Left ventricle myocardium superior (tissue), 1 donor: ENCODE measurements around the gene PMS1. TPM values are rescaled to one million over a fixed set of nuclear protein-coding genes. Genes with fewer than 3 reads are reported as not detected.
"Not testable (repeated sequence)": the region's sequence is repeated elsewhere in the genome, so short reads cannot be mapped to it uniquely, and the experiment has no call there.

Experiments
- ATAC-seq: fragments of 200-7000 bp; cut with Tn5 transposase; one replicate; pipeline ENCODE4 v1.9.1; 2020; ENCODE audit warnings: mild to moderate bottlenecking, moderate library complexity
- DNase-seq: peaks from one replicate; pipeline ENCODE4 v3.0.0-alpha.2; 2020
- intact Hi-C: fragments of 100-400 bp; cut with micrococcal nuclease; formaldehyde crosslinking; loops from one replicate; pipeline ENCODE4 v1.11.0; 2022
- long read RNA-seq: library from polyadenylated mRNA; unstranded; transcript quantifications from one replicate; pipeline ENCODE4 v2.0.0, GENCODE V29; 2021
- total RNA-seq: library from RNA; stranded (reverse); fragmentation: NEBNext Ultra II Directional; extraction: Animal tissue kit (Norgen Biotek cat#: 25700); gene quantifications from one replicate; pipeline ENCODE4 v1.2.1, GENCODE V29; 2021
- donor health status: DM: no; HTN: yes; CAD: no; lungs with severe emphysema.

PMS1 gene
- total RNA-seq = 12.3 TPM
- long read RNA-seq, transcript PMS1-213 (13 exons, 3,225 nt) = major isoform, 14 of 24 reads
- long read RNA-seq, partial matches to known transcripts = 5 of 24 reads
- long read RNA-seq, other reads (novel, unspliced or antisense) = 5 of 24 reads

DNA sequence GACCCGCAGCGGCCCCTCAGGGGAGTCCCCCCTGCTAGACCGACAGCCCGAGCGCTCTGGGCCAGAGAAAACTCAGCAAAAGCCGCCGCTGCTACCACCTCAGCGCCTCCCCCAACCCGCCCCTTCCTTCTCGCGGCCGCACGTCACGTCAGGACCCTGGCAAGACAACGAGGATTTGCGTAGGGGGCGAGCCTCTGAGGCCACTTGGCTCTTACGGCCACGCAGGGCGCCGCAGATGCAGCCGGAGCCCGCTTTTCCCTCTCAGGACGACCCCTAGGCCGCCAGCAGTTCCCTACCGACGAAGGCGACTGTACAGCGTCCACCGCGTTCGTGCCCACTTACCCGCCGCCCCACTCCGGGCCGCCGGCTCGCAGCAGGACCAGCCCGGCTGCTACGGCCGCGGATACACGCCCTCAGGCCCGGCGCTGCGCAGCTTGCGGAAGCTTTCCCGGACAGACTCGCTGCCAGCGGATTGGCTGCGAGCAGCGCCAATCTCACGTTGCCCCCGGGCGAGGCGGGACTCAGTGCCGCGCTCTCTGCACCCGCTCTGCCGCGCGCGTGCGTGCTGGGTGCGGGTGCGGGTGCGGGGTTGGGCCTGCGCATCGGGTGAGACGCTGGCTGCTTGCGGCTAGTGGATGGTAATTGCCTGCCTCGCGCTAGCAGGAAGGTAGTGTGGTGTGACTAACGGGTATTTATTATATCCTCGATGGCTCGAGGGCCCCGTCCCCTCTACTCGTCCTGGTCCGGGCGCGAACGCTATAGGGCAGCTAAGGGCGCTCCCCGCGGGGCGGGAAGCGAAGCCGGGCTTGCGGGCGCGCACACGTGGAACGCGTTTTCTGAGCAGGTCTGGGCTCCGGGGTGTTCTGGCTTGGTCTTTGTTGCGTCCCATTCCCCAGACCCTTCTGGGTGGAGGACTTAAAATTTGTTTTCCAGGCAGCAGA, at the start of gene PMS1, which contains the start of gene ORMDL1:
PMS1 (plus strand) TSS at position 524 of the 941 bp plus-strand sequence. CDS start 7,360 bp downstream, outside the sequence.
ORMDL1 (minus strand) TSS at position 413 of the 941 bp plus-strand sequence. CDS start 1,744 bp downstream, outside the sequence.
- intact Hi-C loops = no loop called here
- DNase-seq = peak; percentile 99
- peak; percentile 99 for ATAC-seq

- intact Hi-C loops = no loop called here
- DNase-seq (no peak), ATAC-seq (no peak)
These were observed 33.1 kb upstream of the PMS1 start for GRCh38 chr2:189751080-189751658.

DNA sequence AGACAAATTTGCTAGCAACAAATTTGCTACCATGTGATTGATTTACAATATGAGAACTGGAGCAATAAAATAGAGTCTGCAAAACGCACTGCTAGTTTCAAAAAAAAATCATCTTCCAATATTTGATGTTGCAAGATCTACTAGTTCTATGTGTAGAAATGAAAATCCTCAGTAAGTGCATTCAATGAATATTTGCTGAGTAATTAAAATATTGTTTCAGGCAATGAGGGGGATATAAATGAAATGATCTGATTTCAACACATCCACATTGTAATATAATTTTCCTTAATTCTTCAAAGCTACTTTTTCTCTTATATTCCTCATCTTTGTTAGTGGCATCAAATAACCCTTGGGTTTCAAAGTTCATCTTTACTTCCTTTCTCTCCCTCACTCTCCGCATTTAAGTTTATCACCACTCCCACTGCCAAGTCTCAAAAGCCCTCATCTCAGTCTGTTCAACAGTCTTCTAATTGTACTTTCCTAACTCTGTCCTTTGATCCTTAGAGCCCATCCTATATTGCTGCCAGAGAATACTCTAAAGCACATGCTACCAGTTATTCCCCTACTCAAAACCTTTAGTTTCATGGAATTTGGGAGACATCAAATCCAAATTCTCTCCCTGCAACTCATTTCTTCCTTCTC, 27.8 kb upstream of the PMS1 start:
- intact Hi-C loops = no loop called here
- ATAC-seq = no peak
- DNase-seq = no peak

- intact Hi-C loops, ATAC-seq, DNase-seq: not testable (repeated sequence)
These were observed 24.1 kb upstream of the PMS1 start for GRCh38 chr2:189760154-189760553.

DNA sequence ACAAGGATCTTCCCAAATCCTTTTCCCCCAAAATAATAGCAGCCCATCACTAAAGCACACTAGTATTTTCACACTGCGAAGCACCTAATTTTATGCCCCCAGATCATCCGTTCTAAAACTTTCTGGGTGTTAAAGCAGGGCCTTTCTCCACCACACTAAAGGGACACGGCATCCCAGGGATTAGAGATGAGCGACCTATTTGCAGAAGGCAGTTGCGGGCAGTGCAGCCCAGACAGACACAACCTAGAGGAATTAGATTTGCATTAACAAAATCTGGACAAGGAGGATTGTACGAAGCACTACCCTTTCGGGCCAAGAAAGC, 22.1 kb upstream of the PMS1 start:
- intact Hi-C loops = no loop called here
- DNase-seq (no peak), ATAC-seq (no peak)

GRCh38 chr2:189762551-189763298, 21.5 kb upstream of the PMS1 start, which contains the start of gene OSGEPL1:
Gene OSGEPL1, minus strand, starts transcription at chr2:189762792. Its CDS starts 1,152 bp downstream, at chr2:189761640.
- ATAC-seq (peak; percentile 98), DNase-seq (peak; percentile 95)
- intact Hi-C loops = no loop called here

GRCh38 chr2:189763908-189764661, 20.2 kb upstream of the PMS1 start:
- intact Hi-C loops = no loop called here
- no peak for ATAC-seq
- no peak for DNase-seq

DNA sequence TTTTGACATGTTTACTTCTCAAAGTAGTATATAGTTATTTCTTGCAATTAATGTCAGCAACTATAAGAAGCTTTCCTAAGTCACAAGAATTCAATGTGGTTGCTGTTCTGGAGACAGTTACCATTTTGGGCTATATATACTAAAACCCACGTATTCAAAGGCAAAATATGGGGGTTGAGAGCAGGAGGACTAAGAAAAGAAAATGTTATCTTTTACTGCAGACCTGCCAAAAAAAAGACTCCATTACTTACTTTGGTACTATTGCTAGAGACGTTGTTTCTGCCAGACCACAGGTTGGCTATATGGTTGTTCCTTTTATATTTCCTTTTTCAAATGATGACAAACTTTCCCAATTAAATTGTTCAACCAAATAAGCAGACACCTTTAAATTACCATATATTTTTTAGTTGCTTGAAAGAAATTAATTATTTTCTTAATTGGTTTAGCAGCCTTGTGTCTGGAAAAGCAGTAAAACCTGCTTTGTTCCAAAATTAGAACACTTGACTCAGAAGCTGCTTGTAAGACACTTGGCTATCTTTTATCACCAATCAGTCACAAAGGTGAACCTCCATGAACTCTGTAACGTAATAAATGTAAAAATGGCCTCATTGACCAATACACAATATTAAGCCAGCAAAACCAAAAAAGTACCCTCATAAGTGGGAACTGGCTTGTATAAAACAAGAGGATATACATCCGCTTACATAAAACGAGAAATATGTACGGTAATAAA, 13.5 kb upstream of the PMS1 start:
- ATAC-seq = peak; percentile 19
- no peak for DNase-seq
- intact Hi-C loops = no loop called here

- ATAC-seq (no peak), DNase-seq (no peak)
- intact Hi-C loops = no loop called here
These were observed 12.0 kb upstream of the PMS1 start for GRCh38 chr2:189772212-189772611.

DNA sequence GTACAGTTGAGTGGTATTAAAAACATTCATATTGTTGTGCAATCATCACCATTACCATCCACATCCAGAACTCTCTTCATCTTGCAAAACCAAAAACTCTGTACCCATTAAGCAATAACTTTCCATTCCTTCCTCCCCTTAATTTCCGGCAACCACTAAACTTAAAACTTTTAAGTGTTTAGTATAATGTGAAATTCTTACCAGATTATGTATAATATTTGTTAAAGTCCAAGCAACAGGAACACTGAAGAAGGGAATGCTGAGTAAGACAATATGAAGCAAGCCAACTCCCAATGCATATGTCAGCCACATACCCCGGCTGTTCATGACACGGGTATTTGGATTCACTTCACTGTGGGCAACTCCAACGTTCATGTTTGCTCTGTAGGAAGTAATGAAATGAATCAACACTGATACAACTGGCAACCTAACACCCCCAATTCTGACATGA, 2.0 kb upstream of the PMS1 start:
- intact Hi-C loops = no loop called here
- ATAC-seq = no peak
- DNase-seq = no peak

DNA sequence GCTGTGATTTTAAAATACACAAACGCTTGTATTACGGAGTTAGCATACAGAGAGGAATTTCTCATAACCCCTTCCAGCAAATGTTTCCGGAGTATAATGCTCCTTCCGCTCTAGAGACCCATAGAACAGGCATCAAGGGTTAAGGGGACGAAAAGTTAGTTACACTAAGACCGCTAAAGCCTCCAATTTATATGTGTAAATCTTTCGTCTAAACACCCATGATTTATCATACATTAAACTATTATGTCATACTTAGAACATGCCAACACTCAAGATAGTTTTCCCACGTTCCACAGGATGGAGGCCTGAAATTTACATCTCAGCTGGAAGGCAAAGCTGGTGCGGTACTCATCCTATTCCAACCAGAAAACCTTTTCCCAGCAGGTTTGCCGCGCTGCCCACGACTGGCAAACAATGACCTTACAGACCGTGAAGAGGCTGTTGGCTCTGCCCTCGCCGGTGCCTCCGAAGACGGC, 761 bp upstream of the PMS1 start:
- peak; percentile 18 for ATAC-seq
- DNase-seq = no peak
- intact Hi-C loops = no loop called here

DNA sequence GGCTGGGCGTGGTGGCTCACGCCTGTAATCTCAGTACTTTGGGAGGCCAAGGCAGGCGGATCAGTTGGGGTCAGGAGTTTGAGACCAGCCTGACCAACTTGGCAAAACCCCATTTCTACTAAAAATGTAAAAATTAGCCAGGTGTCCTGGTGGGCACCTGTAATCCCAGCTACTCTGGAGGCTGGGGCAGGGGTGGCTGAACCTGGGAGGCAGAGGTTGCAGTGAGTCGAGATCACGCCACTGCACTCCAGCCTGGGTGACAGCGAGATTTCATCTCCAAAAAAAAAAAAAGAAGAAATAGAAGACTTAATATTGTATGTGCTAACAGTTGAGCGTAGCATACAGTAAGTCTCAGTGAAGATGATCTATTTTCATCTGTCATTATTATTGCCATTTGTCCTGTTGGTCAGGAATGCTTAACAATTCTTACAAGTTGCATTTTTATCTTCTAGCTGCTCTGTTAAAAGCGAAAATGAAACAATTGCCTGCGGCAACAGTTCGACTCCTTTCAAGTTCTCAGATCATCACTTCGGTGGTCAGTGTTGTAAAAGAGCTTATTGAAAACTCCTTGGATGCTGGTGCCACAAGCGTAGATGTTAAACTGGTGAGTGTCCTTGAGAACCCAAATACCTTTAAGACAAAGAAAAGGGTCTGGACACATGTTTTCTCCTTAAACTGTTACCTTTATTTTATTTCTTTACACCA, 7.2 kb downstream of the PMS1 start:
- no peak for DNase-seq
- intact Hi-C loops = no loop called here
- no peak for ATAC-seq

DNA sequence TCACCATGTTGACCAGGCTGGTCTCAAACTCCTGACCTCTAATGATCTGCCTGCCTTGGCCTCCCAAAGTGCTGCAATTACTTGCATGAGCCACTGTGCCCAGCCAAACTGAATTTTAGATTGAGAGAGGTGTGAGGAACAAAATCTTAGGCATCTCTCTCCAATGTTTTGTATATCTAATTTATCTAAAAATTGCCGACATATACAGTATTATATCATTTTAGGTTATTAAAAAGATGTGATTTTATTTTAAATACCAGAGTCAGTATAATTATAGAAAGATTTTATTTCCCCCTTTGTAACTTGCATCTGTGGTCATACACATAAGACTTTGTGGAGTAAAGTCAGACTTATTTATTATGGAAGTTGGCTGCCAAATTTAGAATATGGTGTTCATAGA, 10.1 kb downstream of the PMS1 start:
- no peak for ATAC-seq
- intact Hi-C loops = no loop called here
- no peak for DNase-seq

DNA sequence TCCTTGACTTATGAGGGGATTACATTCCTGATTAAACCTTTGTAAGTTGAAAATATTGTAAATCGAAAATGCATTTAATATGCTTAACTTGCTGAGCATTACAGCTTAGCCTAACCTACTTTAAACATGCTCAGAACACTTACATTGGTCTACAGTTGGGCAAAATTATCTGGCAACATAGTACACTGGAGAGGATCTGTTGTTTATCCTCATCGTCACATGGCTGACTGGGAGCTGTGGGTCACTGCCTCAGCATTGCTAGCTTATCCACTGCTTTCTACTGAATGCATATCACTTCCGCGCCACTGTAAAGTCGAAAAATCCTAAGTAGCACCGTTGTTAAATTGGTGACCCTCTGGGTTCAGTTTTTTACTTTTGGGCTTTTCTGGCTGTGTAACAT, 13.7 kb downstream of the PMS1 start:
- ATAC-seq (peak; percentile 22), DNase-seq (no peak)

GRCh38 chr2:189798312-189799029, 14.2 kb downstream of the PMS1 start:
- ATAC-seq (peak; percentile 63), DNase-seq (no peak)
- intact Hi-C loops = no loop called here

More for the DNA sequence above, 13.7 kb downstream of the PMS1 start:
- intact Hi-C loops = no loop called here

GRCh38 chr2:189799030-189799331, 14.7 kb downstream of the PMS1 start:
- intact Hi-C loops = no loop called here
- ATAC-seq = no peak

More at GRCh38 chr2:189799030-189799331, 14.7 kb downstream of the PMS1 start:
- DNase-seq = no peak
